HG03108 (cell line): Measurements from ENCODE around the gene FARP1.

Experiments
- ATAC-seq: cut with Tn5 transposase; IDR thresholded peaks from one replicate; pipeline ENCODE4 v1.9.1; 2021; ENCODE audit warnings: moderate library complexity; ENCODE audit not compliant: unreplicated experiment

Gene FARP1

DNA sequence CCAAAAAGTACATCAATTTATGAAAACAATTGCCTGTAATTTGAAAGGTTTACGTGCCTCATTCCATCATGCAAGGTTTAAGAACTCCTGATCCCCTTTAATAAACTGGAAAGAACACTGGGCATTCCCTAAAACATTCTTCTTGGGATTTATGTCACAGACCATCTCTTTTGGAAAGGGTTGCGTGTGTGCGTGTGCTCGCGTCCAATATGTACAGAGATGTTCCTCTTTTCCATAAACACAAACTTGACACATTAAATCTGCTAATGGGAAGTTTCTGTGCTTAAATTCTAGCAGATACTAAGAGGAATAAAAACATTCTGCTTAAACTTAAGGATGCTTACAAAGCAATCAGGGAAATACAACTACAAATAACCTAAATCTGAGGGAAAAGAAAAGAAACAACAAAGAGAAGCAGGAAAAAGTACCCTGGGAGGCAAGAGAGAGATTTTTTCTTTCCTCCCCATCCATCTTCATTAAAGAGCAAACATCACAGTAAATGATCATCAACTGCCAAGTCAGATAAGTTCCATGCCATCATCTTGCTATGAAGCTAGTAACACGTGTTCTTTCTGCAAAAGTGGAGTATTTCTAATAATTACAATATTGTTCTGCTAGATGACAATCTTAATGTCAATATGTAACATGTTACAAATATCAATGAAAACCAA, 350.3 kb downstream of the FARP1 start:
- no peak for ATAC-seq

DNA sequence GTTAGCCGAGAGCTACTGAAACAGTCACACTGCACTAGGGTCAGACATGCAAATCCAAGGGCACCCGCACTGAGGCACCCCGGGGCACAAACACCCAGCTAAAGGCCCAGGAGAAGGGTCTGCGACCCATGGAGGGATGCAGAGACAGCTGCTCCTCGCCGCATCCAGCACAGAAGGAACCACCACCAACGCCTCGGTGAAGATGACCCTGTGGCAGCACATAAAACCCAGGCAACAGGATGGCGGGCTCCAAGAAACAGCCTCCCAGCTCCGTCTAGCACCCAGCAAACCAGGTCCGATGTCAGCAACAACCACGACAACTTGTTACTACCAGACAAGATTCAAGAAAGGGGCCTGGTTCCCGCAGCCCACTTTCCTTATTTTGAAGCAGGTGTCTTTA, 351.9 kb downstream of the FARP1 start:
- ATAC-seq: no peak

DNA sequence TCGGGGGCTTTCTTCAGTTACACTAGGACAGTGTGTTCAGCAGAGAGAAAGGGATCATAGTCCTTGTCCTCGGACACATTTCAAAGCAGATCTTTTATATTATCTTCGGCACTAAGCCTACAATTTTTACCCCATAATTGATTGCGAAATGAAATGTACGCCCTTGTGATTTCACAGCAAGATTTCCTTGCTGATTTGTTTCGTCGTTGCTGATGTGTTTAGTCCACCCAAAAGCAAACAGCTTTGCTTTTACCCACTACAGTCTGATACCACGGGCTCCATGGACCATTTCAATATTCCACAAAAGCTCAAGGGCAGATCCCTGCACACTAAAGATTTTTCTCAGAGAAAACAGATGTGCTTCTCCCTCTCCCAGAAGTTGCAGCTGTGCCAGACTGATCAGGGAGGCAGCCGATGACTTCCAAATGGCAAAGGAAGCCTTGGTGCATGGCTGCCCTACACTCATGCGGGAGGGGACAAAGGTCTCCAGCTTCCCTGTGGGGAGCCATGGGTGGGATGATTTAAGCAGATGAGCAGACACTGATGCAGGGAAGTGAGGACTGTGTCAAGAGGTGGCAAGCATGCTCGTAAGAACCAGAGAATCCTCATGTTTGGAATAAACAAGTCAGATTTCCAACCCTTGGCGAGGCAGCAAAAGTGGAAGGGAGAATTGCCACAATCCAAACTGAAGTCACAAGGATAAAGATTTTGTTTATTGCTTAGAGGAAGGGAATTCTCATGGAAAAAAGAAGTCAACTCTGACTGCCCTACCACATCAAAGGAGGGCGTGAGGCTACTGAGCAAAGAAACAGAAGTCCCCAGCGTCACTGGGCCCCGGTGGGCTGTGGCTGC, 353.0 kb downstream of the FARP1 start:
- ATAC-seq: no peak

DNA sequence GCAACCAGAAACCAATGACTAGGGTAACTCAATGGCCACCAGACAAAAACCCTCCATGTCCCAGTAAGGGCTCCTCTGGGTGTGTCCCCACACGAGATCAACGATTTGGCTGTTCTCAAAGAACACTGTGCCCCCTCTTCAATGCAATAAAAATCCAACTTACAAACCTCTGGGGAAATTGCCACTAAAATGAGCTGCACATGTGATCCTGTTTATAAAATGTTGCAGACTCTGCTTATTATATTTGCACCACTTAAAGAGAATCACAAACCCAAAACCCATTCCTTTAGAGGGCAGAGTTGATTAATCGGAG, 353.5 kb downstream of the FARP1 start:
- ATAC-seq: no peak

DNA sequence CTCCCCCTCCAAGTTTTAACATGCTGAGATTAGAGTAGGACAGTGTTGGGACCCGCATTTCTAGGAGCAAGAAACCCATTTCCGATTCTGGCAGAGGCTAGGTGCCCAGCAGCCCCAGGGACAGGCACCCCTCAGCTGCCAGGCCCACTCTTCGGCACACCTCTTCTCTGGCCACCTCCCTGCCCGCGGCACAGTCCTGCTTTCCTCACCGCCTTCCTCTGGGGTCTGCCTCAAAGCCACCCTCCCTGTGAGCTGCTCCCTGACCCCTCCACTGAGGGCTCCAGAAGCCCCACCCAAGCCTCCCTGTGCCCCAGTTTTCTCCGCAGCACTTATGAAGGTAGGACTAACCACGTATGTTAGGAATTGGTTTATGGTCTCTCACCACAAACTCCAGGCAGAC, 354.1 kb downstream of the FARP1 start:
- no peak for ATAC-seq

DNA sequence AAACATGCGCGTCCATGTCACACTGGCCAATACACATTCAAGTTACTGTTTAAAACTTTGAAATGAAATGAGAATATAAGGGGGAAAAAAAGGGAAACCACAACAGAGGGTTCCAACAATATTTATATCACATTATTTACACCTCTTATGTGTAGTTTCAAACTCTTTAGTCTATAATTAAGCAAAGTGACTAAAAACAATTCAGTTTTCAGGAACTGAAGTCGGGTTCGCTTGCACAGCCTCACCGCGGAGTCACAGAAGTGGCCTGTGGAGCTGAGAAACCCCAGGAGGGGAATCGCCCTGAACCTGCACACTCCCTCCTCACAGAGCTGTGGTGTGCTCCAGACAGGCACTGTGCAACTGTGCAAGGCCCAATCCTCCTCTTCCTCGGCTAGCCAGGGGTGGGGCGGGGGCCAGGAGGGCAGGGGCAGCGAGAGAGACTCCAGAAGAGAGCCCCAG, 358.1 kb downstream of the FARP1 start:
- peak; percentile 66 for ATAC-seq

DNA sequence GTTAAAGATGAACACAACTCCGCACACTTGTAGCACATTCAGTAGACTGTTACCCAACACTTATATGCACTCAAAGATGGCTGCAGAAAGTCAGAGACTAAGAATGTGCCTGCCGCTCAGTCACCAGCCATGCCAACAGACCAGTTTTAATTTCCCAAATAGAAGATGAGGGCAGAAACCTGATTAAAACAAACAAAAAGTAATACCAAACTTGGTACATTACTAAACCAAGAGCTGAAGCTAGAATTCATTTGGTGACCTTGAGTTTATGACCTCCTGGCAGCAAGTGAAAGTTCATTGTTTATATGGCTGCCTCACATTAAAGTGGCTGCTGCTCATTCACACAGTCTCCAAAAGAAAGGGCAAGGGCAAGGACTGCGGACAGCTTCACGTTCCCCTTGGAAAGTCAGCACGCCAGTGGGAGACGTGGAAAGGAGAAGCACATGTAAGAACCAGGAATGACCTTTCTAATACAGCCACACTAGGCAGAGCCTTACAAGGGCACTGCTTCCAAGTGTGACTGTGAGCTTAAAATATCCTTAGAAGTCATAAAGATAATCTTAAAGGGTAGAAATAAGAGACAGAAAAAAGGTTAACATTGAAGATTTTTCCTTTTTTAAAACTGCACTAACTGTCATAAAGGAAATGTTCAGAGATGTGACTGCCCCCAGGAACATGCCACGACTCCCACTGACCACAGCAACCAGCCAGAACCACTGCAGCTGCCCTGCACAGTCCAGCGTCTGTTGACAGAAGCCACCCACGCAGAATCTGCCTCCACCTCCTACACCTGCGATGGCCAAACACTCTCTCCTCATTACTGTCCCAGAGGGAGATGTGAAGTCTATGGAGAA, 360.5 kb downstream of the FARP1 start:
- ATAC-seq: no peak

DNA sequence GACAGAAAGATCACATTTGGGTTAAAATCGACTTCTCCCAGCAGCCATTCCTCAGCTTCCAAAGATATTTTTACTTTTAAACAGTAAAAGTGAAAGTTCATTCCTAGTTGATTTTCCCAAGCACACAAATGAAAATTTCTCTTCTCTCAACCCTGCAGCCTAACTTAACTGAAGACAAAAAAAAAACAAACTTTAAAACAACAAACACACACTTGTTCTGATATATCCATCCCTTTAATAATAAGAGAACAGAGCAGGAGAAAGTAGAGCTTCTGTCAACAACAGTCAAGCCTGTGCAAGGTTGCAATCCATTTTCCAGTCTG, 361.1 kb downstream of the FARP1 start:
- ATAC-seq: no peak

DNA sequence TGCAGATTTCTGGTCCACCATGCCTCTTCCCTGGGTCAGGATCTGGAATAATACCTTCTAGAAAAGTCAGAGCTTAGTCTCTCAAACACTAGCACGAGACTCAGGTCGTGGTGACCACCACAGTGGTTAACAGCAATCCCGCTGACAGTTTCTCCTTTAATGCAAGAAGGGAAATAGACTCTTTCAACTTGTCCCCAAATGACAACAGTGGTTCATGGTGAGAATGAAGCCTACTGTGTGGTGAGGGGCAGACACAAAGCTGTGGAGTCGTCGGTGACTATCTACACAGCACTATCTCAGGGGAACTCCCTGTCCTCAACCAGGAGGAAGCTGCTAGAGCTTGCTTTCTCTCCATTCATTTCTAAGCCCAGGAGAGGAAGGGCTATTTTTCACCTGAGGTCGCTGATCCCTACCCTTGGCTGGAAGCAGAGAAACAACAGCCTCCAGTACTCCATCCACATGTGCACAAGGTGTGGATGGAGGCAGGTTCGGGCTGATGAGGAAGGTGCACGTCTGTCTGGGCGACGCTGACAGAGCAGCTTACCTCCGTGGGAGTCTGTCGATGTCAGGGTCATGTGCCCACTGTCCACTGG, 361.6 kb downstream of the FARP1 start:
- ATAC-seq: peak; percentile 49
